ENCODE measurements around the gene CYP2R1. TPM values are rescaled to one million over a fixed set of nuclear protein-coding genes. Genes with fewer than 3 reads are reported as not detected.

CYP2R1 gene
- total RNA-seq, 4 donors from 2014 or later = 26.1 to 54.2 (median 44.6) TPM

- H3K9me3 ChIP-seq = no peaks in the 10 kb centered on the region
- H3K36me3 ChIP-seq = no peaks in the 10 kb centered on the region
- no peak overlapping the region for H3K27ac ChIP-seq
- no peak overlapping the region for H3K4me3 ChIP-seq
- no peaks in the 10 kb centered on the region for H3K27me3 ChIP-seq
- TF ChIP-seq POLR2AphosphoS5 (IDR thresholded peaks at IDR 0.05) = no peak
- no peak for TF ChIP-seq EP300 (IDR thresholded peaks at IDR 0.05; ENCODE audit: low read depth)
- TF ChIP-seq POLR2A (IDR thresholded peaks at IDR 0.05) = no peak
- no peak for TF ChIP-seq CTCF (IDR thresholded peaks at IDR 0.05)
- intact Hi-C loops (cut with DNase I; ENCODE audit: low total_unique reads) (loop anchor here (5.0 to 10.0 kb wide), 2 partner anchors 171 to 298 kb away; no protein-coding TSS in a partner anchor), in situ Hi-C loops (cut with MboI; ENCODE audit: low pct_ligation_motif_present in 1 of 4, low pct_unique_long_range_greater_than_20kb in 1 of 4, low sequenced_read_pairs in 3 of 4) (loop anchor here in 3 of 4 donors (5.0 to 25.0 kb wide), 3 partner anchors 112 to 181 kb away; no protein-coding TSS in a partner anchor)
- DNase-seq = no peak
- 100% methylated on average over 3 of the region's 5 CpGs; no CpG with 5 or more reads in 1 of the 2 donors for WGBS, 2 donors (ENCODE audit: low coverage in 1 of 2)
- peaks cover 0 to 18% (median 9%) of the 10 kb centered on the region in 4 donors for H3K4me1 ChIP-seq
These were observed 14.5 kb upstream of the CYP2R1 start for GRCh38 chr11:14906578-14906977.

GRCh38 chr11:14905104-14906033 is 13.3 kb upstream of the CYP2R1 start:
- TF ChIP-seq CTCF (IDR thresholded peaks at IDR 0.05) = peak in 4 of 5 experiments; percentile 10 to 45 (median 28)
- no peak for TF ChIP-seq POLR2AphosphoS5 (IDR thresholded peaks at IDR 0.05)
- no peak for TF ChIP-seq EP300 (IDR thresholded peaks at IDR 0.05; ENCODE audit: low read depth)
- peak; percentile 65 for DNase-seq
- H3K27me3 ChIP-seq = no peaks in the 10 kb centered on the region
- H3K27ac ChIP-seq = peak overlapping the region; percentile 23 to 52 (median 36)
- H3K9me3 ChIP-seq = no peaks in the 10 kb centered on the region
- H3K4me3 ChIP-seq = peak overlapping the region; percentile 36 to 62 (median 41)
- intact Hi-C loops (cut with DNase I; ENCODE audit: low total_unique reads) = loop anchor here (5.0 to 10.0 kb wide), 2 partner anchors 172 to 299 kb away; no protein-coding TSS in a partner anchor
- H3K36me3 ChIP-seq = no peaks in the 10 kb centered on the region
- 61% methylated on average over 58 of the region's 58 CpGs; no CpG with 5 or more reads in 1 of the 2 donors for WGBS, 2 donors (ENCODE audit: low coverage in 1 of 2)
- peaks cover 0 to 18% (median 9%) of the 10 kb centered on the region in 4 donors for H3K4me1 ChIP-seq
- in situ Hi-C loops (cut with MboI; ENCODE audit: low pct_ligation_motif_present in 1 of 4, low pct_unique_long_range_greater_than_20kb in 1 of 4, low sequenced_read_pairs in 3 of 4) = loop anchor here in 3 of 4 donors (5.0 to 25.0 kb wide), 3 partner anchors 111 to 182 kb away; no protein-coding TSS in a partner anchor

GRCh38 chr11:14904745-14905103 is 12.7 kb upstream of the CYP2R1 start:
- no peaks in the 10 kb centered on the region for H3K9me3 ChIP-seq
- in situ Hi-C loops (cut with MboI; ENCODE audit: low pct_ligation_motif_present in 1 of 4, low pct_unique_long_range_greater_than_20kb in 1 of 4, low sequenced_read_pairs in 3 of 4) = loop anchor here in 3 of 4 donors (5.0 to 25.0 kb wide), 3 partner anchors 110 to 183 kb away; no protein-coding TSS in a partner anchor
- no peaks in the 10 kb centered on the region for H3K36me3 ChIP-seq
- intact Hi-C loops (cut with DNase I; ENCODE audit: low total_unique reads) = loop anchor here (5.0 to 10.0 kb wide), 2 partner anchors 173 to 300 kb away; no protein-coding TSS in a partner anchor
- DNase-seq = peak; percentile 79
- H3K4me1 ChIP-seq = peaks cover 0 to 18% (median 9%) of the 10 kb centered on the region in 4 donors
- 26% methylated on average over 15 of the region's 26 CpGs; no CpG with 5 or more reads in 1 of the 2 donors for WGBS, 2 donors (ENCODE audit: low coverage in 1 of 2)
- TF ChIP-seq EP300 (IDR thresholded peaks at IDR 0.05; ENCODE audit: low read depth) (no peak), CTCF (IDR thresholded peaks at IDR 0.05) (peak; percentile 86 to 95 (median 91))
- no peaks in the 10 kb centered on the region for H3K27me3 ChIP-seq
- peak overlapping the region; percentile 23 to 52 (median 36) for H3K27ac ChIP-seq
- H3K4me3 ChIP-seq = peak overlapping the region; percentile 36 to 62 (median 41)

All from transverse colon (tissue), 4 donors.